Stomach (tissue), 9 donors: ENCODE data around the gene FOXC2. TPM values are rescaled to one million over a fixed set of nuclear protein-coding genes. Genes with fewer than 3 reads are reported as not detected.

ENCODE experiments used
- DNase-seq, 2 donors: peaks; one replicate each; pipeline versions ENCODE4 v3.0.0 to v3.0.0-alpha.2; 2013 to 2019
- H3K27ac ChIP-seq, 5 donors: fragments of 200-600 bp in 4 of 5; sonication (generic) in 4 of 5; one replicate each; pipeline ENCODE4 v1.5.1; 2013 to 2019; ENCODE audit warnings: mild to moderate bottlenecking in 1 of 5, moderate library complexity in 1 of 5
- H3K27me3 ChIP-seq, 3 donors: fragments of 200-600 bp; sonication (generic); one replicate each; pipeline ENCODE4 v1.5.1; 2017 to 2019; ENCODE audit warnings: mixed run types in 1 of 3
- H3K36me3 ChIP-seq, 4 donors: fragments of 200-600 bp; sonication (generic); 1 replicate in 3 of 4; 2 replicates in 1 of 4; pipeline ENCODE4 v1.5.1; 2016 to 2019
- H3K4me1 ChIP-seq, 4 donors: fragments of 200-600 bp; sonication (generic); one replicate each; pipeline ENCODE4 v1.5.1; 2016 to 2019
- H3K4me3 ChIP-seq, 4 donors: fragments of 200-600 bp; sonication (generic) in 3 of 4; one replicate each; pipeline ENCODE4 v1.5.1; 2016 to 2019; ENCODE audit warnings: mild to moderate bottlenecking in 1 of 4
- H3K9me3 ChIP-seq, 4 donors: fragments of 200-600 bp; sonication (generic); one replicate each; pipeline ENCODE4 v1.5.1; 2016 to 2019
- CTCF ChIP-seq, 7 experiments: fragments of 450-650 bp in 4 of 7; fragments of 200-600 bp in 3 of 7; sonication (generic) in 3 of 7; IDR thresholded peaks; one replicate each; pipeline ENCODE4 v1.5.1; 2016 to 2019; ENCODE audit warnings: antibody characterized with exemption in 7 of 7, control low read depth in 2 of 7, mild to moderate bottlenecking in 1 of 7
- EP300 ChIP-seq: sonication (generic); formaldehyde crosslinking; IDR thresholded peaks from one replicate; pipeline ENCODE4 v1.6.1; 2017; ENCODE audit warnings: antibody characterized with exemption
- POLR2A ChIP-seq, 4 donors: fragments of 450-650 bp; IDR thresholded peaks; one replicate each; pipeline ENCODE4 v1.6.1; 2016; ENCODE audit warnings: antibody characterized with exemption in 4 of 4, control low read depth in 2 of 4, mild to moderate bottlenecking in 1 of 4, moderate library complexity in 1 of 4
- POLR2AphosphoS5 ChIP-seq, 3 donors: sonication (generic); formaldehyde crosslinking; IDR thresholded peaks; one replicate each; pipeline ENCODE4 v1.6.1; 2016; ENCODE audit warnings: antibody characterized with exemption in 3 of 3
- WGBS, 5 donors: extraction: QIAGEN DNeasy Blood & Tissue Kit in 3 of 5; methylation state at CpG; one replicate each; pipeline versions ENCODE4 v1.1.5 to v1.1.7; 2013 to 2018; 5-methylcytosine and 5-hydroxymethylcytosine counted together
- intact Hi-C: fragments of 100-400 bp; cut with DNase I; formaldehyde crosslinking; loops from one replicate; pipeline ENCODE4 v1.15.1; 2023; ENCODE audit warnings: low total_unique reads
- polyA plus RNA-seq, 3 donors: library from polyadenylated mRNA; stranded (reverse); fragments of 200-250 nt; gene quantifications; one replicate each; pipeline ENCODE4 v1.2.3, GENCODE V29; 2013
- total RNA-seq, 5 donors: library from RNA; depleted of rRNA; stranded (reverse); fragments of >200 nt; gene quantifications; one replicate each; pipeline versions ENCODE4 v1.1.0 to v1.2.3, GENCODE V29; 2014 to 2016
- donor health status: healthy with polysubstance abuse.
- donor health status: Bipolar disorder and iron deficiency.
- donor health status: healthy.

The FOXC2 gene
- total and polyA plus RNA-seq, 8 donors = 0.08 to 0.18 (median 0.12) TPM; not detected in 5

- no peak overlapping the region for H3K4me3 ChIP-seq
- peaks cover 0 to 17% (median 10%) of the 10 kb centered on the region in 4 donors for H3K4me1 ChIP-seq
- WGBS, 5 donors = 79 to 91% (median 84%) methylated on average over 18 of the region's 18 CpGs
- TF ChIP-seq EP300 = no peak
- no peak for TF ChIP-seq POLR2AphosphoS5 (IDR thresholded peaks at IDR 0.05)
- no peaks in the 10 kb centered on the region for H3K27me3 ChIP-seq
- H3K36me3 ChIP-seq = peaks cover 24 to 96% (median 81%) of the 10 kb centered on the region in 4 donors
- H3K9me3 ChIP-seq = no peaks in the 10 kb centered on the region
- no peak for DNase-seq
- intact Hi-C loops = no loop called here
- H3K27ac ChIP-seq = no peak overlapping the region
These were observed 31.6 kb upstream of the FOXC2 start for GRCh38 chr16:86534779-86535615.

GRCh38 chr16:86536621-86537020, 30.0 kb upstream of the FOXC2 start:
- H3K27me3 ChIP-seq = no peaks in the 10 kb centered on the region
- no peaks in the 10 kb centered on the region for H3K9me3 ChIP-seq
- peaks cover 0 to 3% (median 1%) of the 10 kb centered on the region in 4 donors for H3K4me1 ChIP-seq
- no peak overlapping the region for H3K4me3 ChIP-seq
- H3K36me3 ChIP-seq = peaks cover 38 to 98% (median 92%) of the 10 kb centered on the region in 4 donors
- no peak for TF ChIP-seq EP300
- no peak for TF ChIP-seq POLR2A (IDR thresholded peaks at IDR 0.05)
- TF ChIP-seq POLR2AphosphoS5 (IDR thresholded peaks at IDR 0.05) = no peak
- TF ChIP-seq CTCF (IDR thresholded peaks at IDR 0.05) = no peak
- H3K27ac ChIP-seq = no peak overlapping the region
- WGBS, 5 donors = 94 to 98% (median 96%) methylated on average over 14 to 17 of the region's 17 CpGs
- intact Hi-C loops = no loop called here
- no peak for DNase-seq

GRCh38 chr16:86537486-86537885, 29.1 kb upstream of the FOXC2 start:
- DNase-seq = no peak
- peaks cover 47 to 98% (median 92%) of the 10 kb centered on the region in 4 donors for H3K36me3 ChIP-seq
- TF ChIP-seq POLR2A (IDR thresholded peaks at IDR 0.05) = no peak
- TF ChIP-seq POLR2AphosphoS5 (IDR thresholded peaks at IDR 0.05) = no peak
- no peak for TF ChIP-seq CTCF (IDR thresholded peaks at IDR 0.05)
- TF ChIP-seq EP300 = no peak
- H3K4me3 ChIP-seq = no peak overlapping the region
- H3K27ac ChIP-seq = no peak overlapping the region
- H3K4me1 ChIP-seq = no peaks in the 10 kb centered on the region
- 93 to 97% (median 95%) methylated on average over 4 of the region's 4 CpGs for WGBS, 5 donors
- no peaks in the 10 kb centered on the region for H3K27me3 ChIP-seq
- no peaks in the 10 kb centered on the region for H3K9me3 ChIP-seq
- intact Hi-C loops = no loop called here

- Histone ChIP-seq H3K27me3 (no peaks in the 10 kb centered on the region), H3K4me3 (no peak overlapping the region), H3K4me1 (no peaks in the 10 kb centered on the region), H3K27ac (no peak overlapping the region), H3K36me3 (peaks cover 51 to 98% (median 92%) of the 10 kb centered on the region in 4 donors), H3K9me3 (no peaks in the 10 kb centered on the region)
- WGBS, 5 donors = 93 to 95% (median 94%) methylated on average over 7 to 17 of the region's 17 CpGs
- no peak for DNase-seq
- intact Hi-C loops = no loop called here
- TF ChIP-seq EP300 (no peak), CTCF (IDR thresholded peaks at IDR 0.05) (no peak), POLR2A (IDR thresholded peaks at IDR 0.05) (no peak), POLR2AphosphoS5 (IDR thresholded peaks at IDR 0.05) (no peak)
These were observed 28.3 kb upstream of the FOXC2 start for GRCh38 chr16:86538196-86538780.
